Spleen (tissue), 11 donors: Measurements from ENCODE around the gene GRID2IP. TPM values are rescaled to one million over a fixed set of nuclear protein-coding genes. Genes with fewer than 3 reads are reported as not detected.

Experiments
- DNase-seq: peaks from one replicate; pipeline ENCODE4 v3.0.0-alpha.2; 2020
- H3K27ac ChIP-seq, 8 donors: fragments of 200-600 bp; sonication (generic) in 7 of 8; 1 replicate in 4 of 8; 2 replicates in 4 of 8; pipeline versions ENCODE4 v1.5.0 to v1.8.0; 2016 to 2021; ENCODE audit warnings: inconsistent platforms in 4 of 8, mild to moderate bottlenecking in 4 of 8, moderate library complexity in 1 of 8
- H3K27me3 ChIP-seq, 7 donors: fragments of 200-600 bp; sonication (generic) in 6 of 7; replicated peaks in 1 of 7; 1 replicate in 4 of 7; 2 replicates in 3 of 7; pipeline versions ENCODE4 v1.5.0 to v1.8.0; 2016 to 2021; ENCODE audit warnings: inconsistent platforms in 3 of 7, mild to moderate bottlenecking in 1 of 7
- H3K36me3 ChIP-seq, 6 donors: fragments of 200-600 bp; sonication (generic) in 5 of 6; 1 replicate in 4 of 6; 2 replicates in 2 of 6; pipeline versions ENCODE4 v1.5.0 to v1.8.0; 2016 to 2021; ENCODE audit warnings: inconsistent platforms in 2 of 6
- H3K4me1 ChIP-seq, 6 donors: fragments of 200-600 bp; sonication (generic) in 5 of 6; 1 replicate in 3 of 6; 2 replicates in 3 of 6; pipeline versions ENCODE4 v1.5.0 to v1.8.0; 2016 to 2021; ENCODE audit warnings: inconsistent platforms in 3 of 6
- H3K4me3 ChIP-seq, 8 donors: fragments of 200-600 bp; sonication (generic) in 7 of 8; 1 replicate in 4 of 8; 2 replicates in 4 of 8; pipeline versions ENCODE4 v1.5.0 to v1.8.0; 2016 to 2021; ENCODE audit warnings: inconsistent platforms in 4 of 8, mild to moderate bottlenecking in 4 of 8, moderate library complexity in 2 of 8
- H3K9me3 ChIP-seq, 8 donors: fragments of 200-600 bp; sonication (generic) in 7 of 8; 1 replicate in 4 of 8; 2 replicates in 4 of 8; pipeline versions ENCODE4 v1.5.0 to v1.8.0; 2016 to 2021; ENCODE audit warnings: inconsistent platforms in 4 of 8
- POLR2A ChIP-seq, 3 donors: fragments of 450-650 bp; IDR thresholded peaks; one replicate each; pipeline ENCODE4 v1.5.1; 2017; ENCODE audit warnings: antibody characterized with exemption in 3 of 3, mild to moderate bottlenecking in 1 of 3
- POLR2AphosphoS5 ChIP-seq, 3 donors: sonication (generic); formaldehyde crosslinking; IDR thresholded peaks; one replicate each; pipeline ENCODE4 v1.5.1; 2017; ENCODE audit warnings: antibody characterized with exemption in 3 of 3
- WGBS, 5 donors: extraction: QIAGEN DNeasy Blood & Tissue Kit in 3 of 5; methylation state at CpG; one replicate each; pipeline versions ENCODE4 v1.1.5 to v1.1.7; 2013 to 2018; 5-methylcytosine and 5-hydroxymethylcytosine counted together
- intact Hi-C: fragments of 100-400 bp; cut with DNase I; formaldehyde crosslinking; loops from one replicate; pipeline ENCODE4 v1.15.0; 2023; ENCODE audit warnings: low total_unique reads
- polyA plus RNA-seq, 3 donors: library from polyadenylated mRNA; stranded (reverse); fragments of 200-250 nt; gene quantifications; one replicate each; pipeline ENCODE4 v1.2.1, GENCODE V29; 2013
- total RNA-seq, 7 donors: library from RNA; depleted of rRNA in 3 of 7; stranded (reverse); fragments of >200 nt in 3 of 7; fragmentation: NEBNext Ultra II Directional in 4 of 7; extraction: Animal tissue kit (Norgen Biotek cat#: 25700) in 4 of 7; gene quantifications; one replicate each; pipeline versions ENCODE4 v1.1.0 to v1.2.1, GENCODE V29; 2016 to 2021
- TF ChIP-seq, protein P1 (sequence below), 11 experiments: fragments of 200-600 bp in 7 of 11; fragments of 450-650 bp in 4 of 11; sonication (generic) in 4 of 11; IDR thresholded peaks in 8 of 11; conservative IDR thresholded peaks in 3 of 11; 1 replicate in 7 of 11; 2 replicates in 4 of 11; pipeline versions ENCODE4 v1.4.0 to v1.8.0; 2016 to 2021; ENCODE audit warnings: antibody characterized with exemption in 11 of 11, inconsistent platforms in 4 of 11, mild to moderate bottlenecking in 1 of 11
- donor health status: healthy with polysubstance abuse.
- donor health status: DM: no; HTN: no; CAD: no; lungs with moderate emphysema.
- donor health status: DM: no; HTN: no; CAD: no.
- donor health status: Bipolar disorder and iron deficiency.
- donor health status: healthy.
- donor health status: DM: no; HTN: no; CAD: no.
- donor health status: DM: yes; HTN: yes; CAD: no.

The GRID2IP gene
- total and polyA plus RNA-seq, 10 donors: 0.08 to 1.0 (median 0.31) TPM; not detected in 2

- peaks cover 0 to 8% (median 2%) of the 10 kb centered on the region in 8 donors for H3K9me3 ChIP-seq
- intact Hi-C loops: no loop called here
- no peak overlapping the region for H3K4me3 ChIP-seq
- TF ChIP-seq, protein P1, sequence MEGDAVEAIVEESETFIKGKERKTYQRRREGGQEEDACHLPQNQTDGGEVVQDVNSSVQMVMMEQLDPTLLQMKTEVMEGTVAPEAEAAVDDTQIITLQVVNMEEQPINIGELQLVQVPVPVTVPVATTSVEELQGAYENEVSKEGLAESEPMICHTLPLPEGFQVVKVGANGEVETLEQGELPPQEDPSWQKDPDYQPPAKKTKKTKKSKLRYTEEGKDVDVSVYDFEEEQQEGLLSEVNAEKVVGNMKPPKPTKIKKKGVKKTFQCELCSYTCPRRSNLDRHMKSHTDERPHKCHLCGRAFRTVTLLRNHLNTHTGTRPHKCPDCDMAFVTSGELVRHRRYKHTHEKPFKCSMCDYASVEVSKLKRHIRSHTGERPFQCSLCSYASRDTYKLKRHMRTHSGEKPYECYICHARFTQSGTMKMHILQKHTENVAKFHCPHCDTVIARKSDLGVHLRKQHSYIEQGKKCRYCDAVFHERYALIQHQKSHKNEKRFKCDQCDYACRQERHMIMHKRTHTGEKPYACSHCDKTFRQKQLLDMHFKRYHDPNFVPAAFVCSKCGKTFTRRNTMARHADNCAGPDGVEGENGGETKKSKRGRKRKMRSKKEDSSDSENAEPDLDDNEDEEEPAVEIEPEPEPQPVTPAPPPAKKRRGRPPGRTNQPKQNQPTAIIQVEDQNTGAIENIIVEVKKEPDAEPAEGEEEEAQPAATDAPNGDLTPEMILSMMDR (IDR thresholded peaks at IDR 0.05 in 8 of 11, conservative IDR thresholded peaks at IDR 0.05 in 3 of 11): no peak
- TF ChIP-seq POLR2AphosphoS5 (IDR thresholded peaks at IDR 0.05) (no peak), POLR2A (IDR thresholded peaks at IDR 0.05) (no peak)
- 8 to 38% (median 32%) methylated on average over 1 of the region's 1 CpG for WGBS, 5 donors
- no peaks in the 10 kb centered on the region for H3K27me3 ChIP-seq
- DNase-seq: no peak
- H3K36me3 ChIP-seq: no peaks in the 10 kb centered on the region
- peaks cover 2 to 4% (median 3%) of the 10 kb centered on the region in 6 donors for H3K4me1 ChIP-seq
- H3K27ac ChIP-seq: no peak overlapping the region
Measured at GRCh38 chr7:6489612-6490011, 61.6 kb downstream of the GRID2IP start.

GRCh38 chr7:6487184-6487545 lies 64.1 kb downstream of the GRID2IP start:
- H3K27me3 ChIP-seq: no peaks in the 10 kb centered on the region
- DNase-seq: no peak
- H3K4me3 ChIP-seq: no peak overlapping the region
- no peaks in the 10 kb centered on the region for H3K36me3 ChIP-seq
- 78 to 98% (median 95%) methylated on average over 2 to 4 of the region's 4 CpGs for whole genome bisulfite sequencing, 5 donors
- H3K4me1 ChIP-seq: peaks cover 8 to 22% (median 18%) of the 10 kb centered on the region in 6 donors
- no peak overlapping the region for H3K27ac ChIP-seq
- peaks cover 0 to 8% (median 2%) of the 10 kb centered on the region in 8 donors for H3K9me3 ChIP-seq
- intact Hi-C loops: no loop called here
- TF ChIP-seq POLR2AphosphoS5 (IDR thresholded peaks at IDR 0.05) (no peak), POLR2A (IDR thresholded peaks at IDR 0.05) (no peak)
- TF ChIP-seq, protein P1 (IDR thresholded peaks at IDR 0.05 in 8 of 11, conservative IDR thresholded peaks at IDR 0.05 in 3 of 11): no peak

DNA sequence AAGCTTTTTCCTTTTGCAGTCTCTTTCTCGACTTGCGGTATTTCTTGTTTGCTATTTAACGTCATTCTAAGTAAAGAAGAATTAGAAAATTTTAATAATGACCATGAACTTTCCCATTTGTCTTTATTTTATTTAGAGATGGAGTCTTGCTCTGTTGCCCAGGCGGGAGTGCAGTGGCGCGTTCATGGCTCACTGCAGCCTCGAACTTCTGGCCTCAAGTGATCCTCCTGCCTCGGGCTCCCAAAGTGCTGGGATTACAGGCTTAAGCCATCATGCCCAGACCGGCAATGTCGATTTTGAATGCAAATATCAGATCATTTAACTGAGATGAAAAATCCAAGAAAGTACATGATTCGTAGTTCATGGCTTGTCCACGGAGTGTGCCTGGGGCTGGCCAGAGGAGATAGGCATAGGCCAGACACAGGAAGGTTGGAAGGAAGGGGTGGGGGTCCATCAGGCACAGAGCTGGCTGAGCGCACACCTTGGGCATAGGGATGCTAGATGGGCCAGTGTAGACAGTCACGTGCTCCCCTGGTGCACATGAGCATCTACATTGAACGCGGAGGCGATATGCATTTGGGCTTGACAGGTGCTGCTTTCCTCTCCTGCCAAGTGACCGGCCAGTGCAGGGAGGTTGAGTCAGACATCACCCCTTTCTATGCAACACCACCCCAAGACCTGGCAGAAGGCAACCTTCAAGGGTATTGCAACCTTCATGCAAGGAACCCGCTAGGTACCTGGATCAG lies 64.7 kb downstream of the GRID2IP start:
- Histone ChIP-seq H3K4me3 (no peak overlapping the region), H3K27ac (no peak overlapping the region), H3K27me3 (no peaks in the 10 kb centered on the region), H3K36me3 (peaks cover 0 to 2% (median 0%) of the 10 kb centered on the region in 6 donors), H3K4me1 (peaks cover 8 to 28% (median 24%) of the 10 kb centered on the region in 6 donors), H3K9me3 (peaks cover 0 to 8% (median 2%) of the 10 kb centered on the region in 8 donors)
- DNase-seq: no peak
- 93 to 97% (median 95%) methylated on average over 18 to 19 of the region's 19 CpGs for WGBS, 5 donors
- TF ChIP-seq POLR2A (IDR thresholded peaks at IDR 0.05) (no peak), POLR2AphosphoS5 (IDR thresholded peaks at IDR 0.05) (no peak)
- TF ChIP-seq, protein P1 (IDR thresholded peaks at IDR 0.05 in 8 of 11, conservative IDR thresholded peaks at IDR 0.05 in 3 of 11): no peak
- intact Hi-C loops: no loop called here

DNA sequence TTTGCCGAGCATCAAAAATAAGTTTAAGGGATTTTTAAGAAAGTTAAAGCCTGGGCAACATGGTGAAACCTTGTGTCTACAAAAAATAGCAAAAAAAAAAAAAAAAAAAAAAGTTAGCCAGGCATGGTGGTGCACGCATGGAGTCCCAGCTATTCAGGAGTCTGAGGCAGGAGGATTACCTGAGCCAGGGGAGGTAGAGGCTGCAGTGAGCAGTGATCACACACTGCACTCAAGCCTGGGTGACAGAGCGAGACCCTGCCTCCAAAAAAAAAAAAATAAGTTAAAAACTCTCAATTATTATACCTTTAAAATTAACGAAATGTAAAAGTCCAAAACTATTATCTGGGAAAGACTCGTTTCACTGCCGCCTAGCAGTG lies 68.5 kb downstream of the GRID2IP start:
- H3K4me1 ChIP-seq: peaks cover 26 to 66% (median 62%) of the 10 kb centered on the region in 6 donors
- peak overlapping the region in 7 of 8 donors; percentile 88 to 97 (median 94) for H3K27ac ChIP-seq
- no peaks in the 10 kb centered on the region for H3K27me3 ChIP-seq
- no peaks in the 10 kb centered on the region for H3K9me3 ChIP-seq
- H3K36me3 ChIP-seq: peaks cover 0 to 26% (median 2%) of the 10 kb centered on the region in 6 donors
- intact Hi-C loops: no loop called here
- H3K4me3 ChIP-seq: peak overlapping the region; percentile 85 to 99 (median 97)
- TF ChIP-seq POLR2AphosphoS5 (IDR thresholded peaks at IDR 0.05) (no peak), POLR2A (IDR thresholded peaks at IDR 0.05) (no peak)
- TF ChIP-seq, protein P1 (IDR thresholded peaks at IDR 0.05 in 8 of 11, conservative IDR thresholded peaks at IDR 0.05 in 3 of 11): no peak
- 32 to 40% (median 36%) methylated on average over 6 of the region's 6 CpGs for WGBS, 5 donors
- no peak for DNase-seq
